Lower lobe of right lung (tissue), 2 donors: ENCODE data around the gene PKNOX2. TPM values are rescaled to one million over a fixed set of nuclear protein-coding genes. Genes with fewer than 3 reads are reported as not detected.

Experiments used
- ATAC-seq, 2 donors: fragments of 200-7000 bp; cut with Tn5 transposase; one replicate each; pipeline ENCODE4 v1.9.1; 2020 to 2022; ENCODE audit warnings: mild to moderate bottlenecking in 2 of 2, moderate library complexity in 2 of 2
- DNase-seq: peaks from one replicate; pipeline ENCODE4 v3.0.0-alpha.2; 2020
- H3K27ac ChIP-seq: fragments of 200-600 bp; one replicate; pipeline ENCODE4 v1.8.0; 2022
- H3K27me3 ChIP-seq: fragments of 200-600 bp; one replicate; pipeline ENCODE4 v1.8.0; 2022; ENCODE audit warnings: low read depth
- H3K36me3 ChIP-seq: fragments of 200-600 bp; one replicate; pipeline ENCODE4 v1.8.0; 2022; ENCODE audit warnings: mild to moderate bottlenecking
- H3K4me1 ChIP-seq: fragments of 200-600 bp; one replicate; pipeline ENCODE4 v1.8.0; 2022
- H3K4me3 ChIP-seq: fragments of 200-600 bp; one replicate; pipeline ENCODE4 v1.8.0; 2022; ENCODE audit warnings: mild to moderate bottlenecking
- H3K9me3 ChIP-seq: fragments of 200-600 bp; one replicate; pipeline ENCODE4 v1.8.0; 2022
- intact Hi-C: fragments of 100-400 bp; cut with DNase I; formaldehyde crosslinking; loops from one replicate; pipeline ENCODE4 v1.11.0; 2022
- total RNA-seq: library from RNA; stranded (reverse); fragmentation: NEBNext Ultra II Directional; extraction: Animal tissue kit (Norgen Biotek cat#: 25700); gene quantifications from one replicate; pipeline ENCODE4 v1.2.1, GENCODE V29; 2021
- TF ChIP-seq, protein P1 (sequence below): fragments of 200-600 bp; IDR thresholded peaks from one replicate; pipeline ENCODE4 v1.8.0; 2022; ENCODE audit warnings: antibody characterized with exemption, mild to moderate bottlenecking
- donor health status: DM: no; HTN: yes; CAD: no; lungs with severe emphysema.

Gene PKNOX2
- total RNA-seq, 1 donor from 2014 or later = 14.4 TPM

DNA sequence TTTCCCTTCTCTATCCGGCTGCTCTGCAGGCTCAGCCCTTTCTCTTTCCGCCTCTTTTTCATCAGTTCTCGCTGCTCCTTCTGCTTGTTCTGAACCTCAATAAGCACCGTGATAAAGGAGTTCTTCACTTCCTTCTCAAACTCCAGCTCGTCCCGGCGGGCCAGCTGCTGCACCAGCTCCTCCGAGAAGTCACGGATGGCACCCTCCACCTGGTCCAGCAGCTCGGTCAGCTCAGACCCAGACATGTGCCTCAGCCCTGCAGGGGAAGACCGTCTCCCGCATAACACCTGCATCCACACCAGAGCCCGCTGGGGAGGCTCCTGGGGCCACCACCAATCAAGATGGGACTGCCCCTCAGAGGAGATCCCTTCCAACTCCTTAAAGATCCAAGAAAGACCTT is 291.3 kb downstream of the PKNOX2 start:
- TF ChIP-seq, protein P1, sequence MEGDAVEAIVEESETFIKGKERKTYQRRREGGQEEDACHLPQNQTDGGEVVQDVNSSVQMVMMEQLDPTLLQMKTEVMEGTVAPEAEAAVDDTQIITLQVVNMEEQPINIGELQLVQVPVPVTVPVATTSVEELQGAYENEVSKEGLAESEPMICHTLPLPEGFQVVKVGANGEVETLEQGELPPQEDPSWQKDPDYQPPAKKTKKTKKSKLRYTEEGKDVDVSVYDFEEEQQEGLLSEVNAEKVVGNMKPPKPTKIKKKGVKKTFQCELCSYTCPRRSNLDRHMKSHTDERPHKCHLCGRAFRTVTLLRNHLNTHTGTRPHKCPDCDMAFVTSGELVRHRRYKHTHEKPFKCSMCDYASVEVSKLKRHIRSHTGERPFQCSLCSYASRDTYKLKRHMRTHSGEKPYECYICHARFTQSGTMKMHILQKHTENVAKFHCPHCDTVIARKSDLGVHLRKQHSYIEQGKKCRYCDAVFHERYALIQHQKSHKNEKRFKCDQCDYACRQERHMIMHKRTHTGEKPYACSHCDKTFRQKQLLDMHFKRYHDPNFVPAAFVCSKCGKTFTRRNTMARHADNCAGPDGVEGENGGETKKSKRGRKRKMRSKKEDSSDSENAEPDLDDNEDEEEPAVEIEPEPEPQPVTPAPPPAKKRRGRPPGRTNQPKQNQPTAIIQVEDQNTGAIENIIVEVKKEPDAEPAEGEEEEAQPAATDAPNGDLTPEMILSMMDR = no peak
- no peaks in the 10 kb centered on the region for H3K27me3 ChIP-seq
- H3K36me3 ChIP-seq = no peaks in the 10 kb centered on the region
- H3K9me3 ChIP-seq = no peaks in the 10 kb centered on the region
- DNase-seq = no peak
- no peak overlapping the region for H3K27ac ChIP-seq
- intact Hi-C loops = no loop called here
- no peak for ATAC-seq
- no peak overlapping the region for H3K4me3 ChIP-seq
- peaks cover 20% of the 10 kb centered on the region for H3K4me1 ChIP-seq

DNA sequence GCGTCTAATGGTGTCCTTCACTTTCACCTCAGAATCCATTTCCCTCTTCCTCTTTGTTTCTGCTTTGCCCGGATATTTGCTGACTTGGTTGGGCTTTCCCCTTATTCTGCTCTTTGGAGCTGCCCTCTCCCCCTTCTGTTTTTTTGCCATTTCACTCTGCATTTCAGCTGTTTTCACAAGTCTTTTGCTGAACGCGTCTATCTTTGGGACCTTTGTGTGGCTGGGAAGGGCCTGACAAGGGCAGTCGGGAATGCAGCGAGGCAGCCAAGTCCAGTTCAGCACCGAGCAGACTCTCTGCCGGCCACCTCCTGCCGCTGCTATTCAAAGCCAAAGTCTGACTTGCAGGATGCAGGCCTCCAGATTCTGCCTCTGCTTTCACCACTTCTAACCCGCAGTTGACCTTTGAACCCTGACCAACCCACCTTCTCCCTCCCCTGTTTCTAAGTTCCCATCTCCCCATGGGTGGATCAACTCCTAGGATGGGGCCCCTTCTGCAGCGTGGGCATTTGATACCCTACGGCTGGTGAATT is 293.3 kb downstream of the PKNOX2 start:
- DNase-seq (no peak), ATAC-seq (peak; percentile 39 to 68)
- Histone ChIP-seq H3K27ac (no peak overlapping the region), H3K4me3 (no peak overlapping the region), H3K36me3 (no peaks in the 10 kb centered on the region), H3K9me3 (no peaks in the 10 kb centered on the region), H3K27me3 (no peaks in the 10 kb centered on the region), H3K4me1 (no peaks in the 10 kb centered on the region)
- TF ChIP-seq, protein P1 = no peak
- intact Hi-C loops = no loop called here

DNA sequence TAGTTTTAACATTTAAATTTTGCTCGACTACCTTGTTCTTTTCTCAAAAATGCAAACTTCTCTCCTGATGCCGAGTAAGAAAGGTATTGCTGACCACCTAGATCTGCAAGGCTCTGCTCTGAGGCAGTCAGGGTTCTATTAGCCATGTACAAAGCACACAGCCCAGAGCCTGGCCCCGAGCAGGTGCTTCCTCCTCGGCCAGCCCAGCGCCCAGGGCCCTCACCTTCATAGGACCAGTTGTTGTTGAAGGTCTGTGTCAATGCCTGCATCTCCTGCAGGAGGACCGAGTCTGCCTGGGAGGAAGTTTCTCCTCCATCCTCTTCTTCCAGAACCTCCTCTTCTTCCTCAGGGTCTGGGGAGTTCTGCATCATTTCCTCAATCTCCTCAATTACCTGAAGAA is 295.7 kb downstream of the PKNOX2 start:
- Histone ChIP-seq H3K4me3 (no peak overlapping the region), H3K36me3 (no peaks in the 10 kb centered on the region), H3K4me1 (no peaks in the 10 kb centered on the region), H3K9me3 (no peaks in the 10 kb centered on the region), H3K27ac (no peak overlapping the region), H3K27me3 (no peaks in the 10 kb centered on the region)
- DNase-seq = no peak
- TF ChIP-seq, protein P1 = no peak
- intact Hi-C loops = no loop called here
- ATAC-seq = no peak

DNA sequence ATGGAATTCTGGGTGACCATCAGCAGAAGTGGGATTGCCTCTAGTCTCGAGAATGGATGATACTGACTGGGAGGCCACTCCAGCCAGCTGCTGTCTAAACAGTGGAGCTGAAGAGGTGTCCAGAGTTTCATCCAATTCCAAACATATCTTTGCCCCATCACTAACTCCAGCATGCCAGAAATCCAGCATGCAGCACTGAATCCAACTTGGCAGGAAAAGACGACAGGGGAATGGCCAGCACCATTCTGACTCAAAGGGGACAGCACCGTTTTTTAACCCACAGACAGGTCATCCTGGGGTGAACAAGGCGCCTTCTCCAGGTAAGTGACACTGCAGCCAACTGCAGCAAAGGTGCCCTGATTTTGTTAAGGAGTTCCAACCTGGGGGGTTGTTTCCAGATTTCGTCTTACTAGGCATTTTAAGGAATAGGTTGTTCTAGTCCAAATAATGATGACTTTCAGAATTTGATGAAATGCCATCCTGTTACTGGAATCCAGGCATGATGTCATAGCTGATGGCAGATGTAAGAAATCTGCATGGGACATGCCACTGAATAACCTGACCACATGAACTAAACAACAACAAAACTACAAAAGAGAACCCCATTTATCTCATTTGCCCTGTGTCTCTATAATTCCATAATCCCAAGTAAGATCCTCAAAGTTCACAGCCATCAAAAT is 299.2 kb downstream of the PKNOX2 start:
- intact Hi-C loops = no loop called here
- no peaks in the 10 kb centered on the region for H3K4me1 ChIP-seq
- no peak overlapping the region for H3K27ac ChIP-seq

DNA sequence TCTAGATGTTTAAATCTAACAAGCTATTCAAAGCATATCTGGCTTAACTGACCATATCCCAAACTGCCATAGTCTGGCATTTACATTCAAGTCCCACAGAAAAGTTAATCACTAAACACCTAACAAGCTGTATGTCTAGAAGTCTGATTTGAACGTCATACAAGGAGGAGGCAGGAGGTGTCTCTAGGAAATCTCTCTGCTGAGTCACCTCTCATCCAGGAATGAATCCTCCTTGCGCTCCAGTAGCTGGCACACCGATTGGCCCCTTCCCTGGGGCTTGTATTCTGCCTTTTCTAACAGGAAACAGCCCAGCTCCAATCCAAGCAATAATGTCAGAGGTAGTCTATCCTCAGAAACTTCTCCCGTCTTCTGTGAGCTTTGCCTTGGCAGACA is 299.7 kb downstream of the PKNOX2 start:
- intact Hi-C loops = no loop called here
- no peaks in the 10 kb centered on the region for H3K4me1 ChIP-seq
- H3K36me3 ChIP-seq = no peaks in the 10 kb centered on the region
- H3K27me3 ChIP-seq = no peaks in the 10 kb centered on the region
- no peak overlapping the region for H3K27ac ChIP-seq
- no peak for ATAC-seq
- DNase-seq = no peak
- H3K4me3 ChIP-seq = no peak overlapping the region
- TF ChIP-seq, protein P1 = no peak
- H3K9me3 ChIP-seq = no peaks in the 10 kb centered on the region

More for the DNA sequence above, 299.2 kb downstream of the PKNOX2 start:
- DNase-seq = no peak
- TF ChIP-seq, protein P1 = no peak
- no peak overlapping the region for H3K4me3 ChIP-seq
- no peaks in the 10 kb centered on the region for H3K9me3 ChIP-seq
- H3K27me3 ChIP-seq = no peaks in the 10 kb centered on the region
- ATAC-seq = peak; percentile 14 to 47
- no peaks in the 10 kb centered on the region for H3K36me3 ChIP-seq
